ENCODE results near the gene POR.
"Not testable (repeated sequence)": the region's sequence is repeated elsewhere in the genome, so short reads cannot be mapped to it uniquely, and the experiment has no call there.

POR gene

GRCh38 chr7:75885036-75885435 is 29.9 kb upstream of the POR start:
- no peak for DNase-seq

- no peak for DNase-seq
These were observed 27.1 kb upstream of the POR start for GRCh38 chr7:75887669-75888369.

- DNase-seq = no peak
These were observed 26.3 kb upstream of the POR start for GRCh38 chr7:75888464-75889222.

GRCh38 chr7:75889223-75889825 is 25.6 kb upstream of the POR start:
- DNase-seq = no peak

GRCh38 chr7:75889826-75890225 is 25.1 kb upstream of the POR start:
- DNase-seq = no peak

- DNase-seq = not testable (repeated sequence)
These were observed 23.7 kb upstream of the POR start for GRCh38 chr7:75891237-75891636.

GRCh38 chr7:75891815-75892411 is 23.0 kb upstream of the POR start:
- no peak for DNase-seq

- DNase-seq = no peak
These were observed 22.2 kb upstream of the POR start for GRCh38 chr7:75892634-75893272.

GRCh38 chr7:75896803-75897327 is 18.1 kb upstream of the POR start:
- no peak for DNase-seq

GRCh38 chr7:75900617-75901315 is 14.2 kb upstream of the POR start:
- DNase-seq = no peak

GRCh38 chr7:75905785-75906604 is 9.0 kb upstream of the POR start:
- DNase-seq = peak; percentile 74 to 87 (median 82)

GRCh38 chr7:75906991-75907667 is 7.8 kb upstream of the POR start:
- peak in 1 of 4 experiments; percentile 18 for DNase-seq

- DNase-seq = not testable (repeated sequence)
These were observed 7.3 kb upstream of the POR start for GRCh38 chr7:75907668-75908039.

- DNase-seq = no peak
These were observed 5.3 kb upstream of the POR start for GRCh38 chr7:75909521-75910132.

GRCh38 chr7:75911186-75911585 is 3.8 kb upstream of the POR start:
- not testable (repeated sequence) for DNase-seq

GRCh38 chr7:75913437-75913836 is 1.5 kb upstream of the POR start:
- DNase-seq = no peak

- no peak for DNase-seq
These were observed 743 bp upstream of the POR start for GRCh38 chr7:75914169-75914654.

GRCh38 chr7:75915416-75916156 is 631 bp downstream of the POR start:
- peak; percentile 28 to 44 (median 42) for DNase-seq

GRCh38 chr7:75916259-75916658 is 1.3 kb downstream of the POR start:
- DNase-seq = peak in 3 of 4 experiments; percentile 45 to 56 (median 53)
